HL-60 (cell line): ENCODE results near the gene DUSP5.
"Not testable (repeated sequence)": the region's sequence is repeated elsewhere in the genome, so short reads cannot be mapped to it uniquely, and the experiment has no call there.

Experiments
- DNase-seq, 2 experiments: peaks; one replicate each; pipeline ENCODE4 v3.0.0-alpha.2; 2010 to 2020; ENCODE audit warnings: low read depth in 1 of 2, low spot score in 1 of 2
- H3K27ac ChIP-seq: fragments of 250-450 bp; sonication (Bioruptor Pico); replicated peaks from 2 replicates; pipeline ENCODE4 v1.5.1; 2020; ENCODE audit warnings: mild to moderate bottlenecking, moderate library complexity
- H3K27me3 ChIP-seq: fragments of 250-450 bp; sonication (Bioruptor Pico); 2 replicates; pipeline ENCODE4 v1.5.1; 2021; ENCODE audit warnings: mild to moderate bottlenecking, moderate library complexity; ENCODE audit not compliant: insufficient read depth, poor library complexity, severe bottlenecking
- H3K4me3 ChIP-seq: replicated peaks from 2 replicates; pipeline ENCODE4 v1.5.1; 2011; ENCODE audit warnings: mild to moderate bottlenecking, control low read depth, low read length; ENCODE audit not compliant: insufficient read depth
- CTCF ChIP-seq: IDR thresholded peaks from one replicate; pipeline ENCODE4 v1.5.1; 2011; ENCODE audit warnings: low read length, control low read depth, inconsistent platforms; ENCODE audit not compliant: insufficient read depth
- GABPA ChIP-seq: IDR thresholded peaks from 2 replicates; pipeline ENCODE4 v1.6.1; 2012; ENCODE audit warnings: low read depth
- POLR2AphosphoS5 ChIP-seq: IDR thresholded peaks from 2 replicates; pipeline ENCODE4 v1.6.1; 2012; ENCODE audit warnings: low read depth
- REST ChIP-seq: IDR thresholded peaks from 2 replicates; pipeline ENCODE4 v1.6.1; 2012; ENCODE audit warnings: low read depth; ENCODE audit not compliant: insufficient replicate concordance
- SPI1 ChIP-seq: IDR thresholded peaks from 2 replicates; pipeline ENCODE4 v1.6.1; 2012; ENCODE audit warnings: low read depth, mild to moderate bottlenecking, borderline replicate concordance

DUSP5 gene

GRCh38 chr10:110461530-110461929, 36.2 kb upstream of the DUSP5 start:
- no peak for DNase-seq
- TF ChIP-seq SPI1 (no peak), REST (no peak), POLR2AphosphoS5 (no peak), GABPA (no peak), CTCF (no peak)
- Histone ChIP-seq H3K4me3 (no peak overlapping the region), H3K27me3 (no peaks in the 10 kb centered on the region), H3K27ac (no peak overlapping the region)

- no peak for TF ChIP-seq CTCF
- TF ChIP-seq REST: no peak
- no peak for TF ChIP-seq SPI1
- no peak for TF ChIP-seq GABPA
- no peak for TF ChIP-seq POLR2AphosphoS5
- H3K27ac ChIP-seq: no peak overlapping the region
- no peaks in the 10 kb centered on the region for H3K27me3 ChIP-seq
- H3K4me3 ChIP-seq: no peak overlapping the region
- DNase-seq: no peak
These were observed 35.3 kb upstream of the DUSP5 start for GRCh38 chr10:110462166-110463095.

- DNase-seq, H3K4me3 ChIP-seq, H3K27ac ChIP-seq, H3K27me3 ChIP-seq: not testable (repeated sequence)
These were observed 29.4 kb upstream of the DUSP5 start for GRCh38 chr10:110468258-110468657.

- not testable (repeated sequence) for H3K27me3 ChIP-seq, H3K27ac ChIP-seq, H3K4me3 ChIP-seq, DNase-seq
These were observed 27.2 kb upstream of the DUSP5 start for GRCh38 chr10:110470541-110470940.
